Measurements from ENCODE around the gene GPHB5. TPM values are rescaled to one million over a fixed set of nuclear protein-coding genes. Genes with fewer than 3 reads are reported as not detected.
A peak's percentile ranks its signal among the peaks of the same experiment; 100 is the strongest.
"Not testable (repeated sequence)": the region's sequence is repeated elsewhere in the genome, so short reads cannot be mapped to it uniquely, and the experiment has no call there.

The GPHB5 gene
- polyA plus RNA-seq, 4 donors, result not detected

DNA sequence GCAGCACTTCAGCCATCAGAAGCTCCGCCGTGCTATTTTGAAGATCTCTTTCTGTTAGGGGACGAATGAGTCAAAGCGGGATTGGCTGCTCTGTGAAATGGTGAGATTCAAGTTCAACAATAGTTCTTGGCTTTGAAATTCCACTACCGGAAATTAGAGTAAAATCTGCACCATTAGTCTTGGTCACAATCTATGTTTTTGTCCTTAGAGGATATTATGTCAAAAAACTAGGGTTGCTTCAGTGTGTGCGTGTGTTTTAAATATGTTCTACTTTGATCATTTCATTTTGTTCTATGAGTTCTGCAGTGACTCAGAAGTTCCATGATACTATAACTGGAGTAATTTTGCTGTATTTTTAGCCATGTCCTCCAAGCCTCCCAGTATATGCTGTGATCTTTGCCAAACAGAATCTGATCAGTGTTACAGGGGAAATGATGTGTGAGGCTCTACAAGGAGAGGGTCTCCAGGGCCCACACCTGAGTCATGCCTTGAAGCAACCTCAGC is 22.6 kb downstream of the GPHB5 start:
- no peak for DNase-seq (ENCODE audit: low read depth in 4 of 4, low spot score in 2 of 4)

DNA sequence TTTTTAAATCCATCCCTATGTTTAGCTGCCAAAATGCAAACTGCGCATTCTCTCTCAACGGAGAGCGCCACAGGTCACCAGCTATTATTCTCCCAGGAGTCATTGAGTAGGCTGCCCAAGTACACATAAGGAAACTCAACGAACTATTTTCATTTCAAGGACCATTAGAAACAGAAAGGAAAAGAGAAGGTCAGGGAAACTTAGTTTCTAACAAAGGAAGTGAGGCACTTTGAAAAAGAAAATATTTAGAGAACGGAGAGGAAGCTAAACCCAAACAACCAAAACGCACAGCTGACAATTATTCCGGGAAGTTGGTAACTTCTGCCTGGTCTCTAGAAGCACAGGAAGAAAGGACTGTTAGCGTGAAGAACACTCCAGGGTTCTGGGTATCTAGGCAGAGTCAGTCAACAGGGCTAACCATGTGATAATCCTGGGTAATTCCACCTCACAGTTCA is 23.5 kb downstream of the GPHB5 start:
- DNase-seq (ENCODE audit: low read depth in 4 of 4, low spot score in 2 of 4), result no peak

DNA sequence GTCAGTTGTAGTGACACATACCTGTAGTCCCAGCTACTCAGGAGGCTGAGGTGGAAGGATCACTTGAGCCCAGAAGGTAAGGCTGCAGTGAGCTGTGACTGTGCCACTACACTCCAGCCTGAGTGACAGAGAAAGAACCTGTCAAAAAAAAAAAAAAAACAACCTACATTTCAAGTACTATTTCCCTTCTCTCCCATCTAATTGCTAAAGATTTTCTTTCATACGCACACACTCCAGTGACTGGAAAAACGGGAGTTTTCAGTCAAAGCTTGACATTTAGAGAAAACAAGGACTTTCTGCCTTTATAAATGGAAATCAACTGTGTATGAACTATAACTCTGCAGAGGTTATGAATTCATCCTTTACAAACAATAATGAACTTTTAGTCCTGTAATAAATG is 25.9 kb downstream of the GPHB5 start:
- no peak for DNase-seq (ENCODE audit: low read depth in 4 of 4, low spot score in 2 of 4)

DNA sequence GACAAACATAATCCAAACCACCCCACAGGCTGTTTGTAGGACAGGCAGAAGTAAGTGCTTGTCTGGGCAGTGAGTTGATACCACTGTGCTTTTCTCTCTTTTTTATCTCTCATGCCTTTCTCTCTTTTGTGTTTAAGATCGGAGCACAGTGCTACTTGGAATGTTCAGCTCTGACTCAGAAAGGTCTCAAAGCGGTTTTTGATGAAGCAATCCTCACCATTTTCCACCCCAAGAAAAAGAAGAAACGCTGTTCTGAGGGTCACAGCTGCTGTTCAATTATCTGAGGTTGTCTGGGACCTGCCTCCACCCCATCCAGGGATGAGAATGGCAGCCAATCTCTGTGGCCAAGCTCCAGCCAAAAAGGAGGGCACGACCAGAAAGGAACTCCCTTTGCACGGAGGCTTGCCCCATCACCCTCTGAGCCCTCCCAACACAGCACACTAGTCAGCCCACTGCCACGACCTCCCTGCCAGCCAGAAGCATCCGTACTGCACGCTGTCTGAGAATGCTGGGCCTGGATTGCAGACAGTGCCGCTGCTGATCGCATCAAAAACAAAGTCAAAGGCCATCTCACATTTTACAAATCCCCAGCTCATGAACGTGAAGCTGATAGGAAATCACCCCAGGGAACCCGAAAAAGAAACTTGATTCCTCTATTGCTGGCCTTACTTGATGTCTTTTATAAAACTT is 27.8 kb downstream of the GPHB5 start:
- DNase-seq (ENCODE audit: low read depth in 4 of 4, low spot score in 2 of 4), result no peak

DNA sequence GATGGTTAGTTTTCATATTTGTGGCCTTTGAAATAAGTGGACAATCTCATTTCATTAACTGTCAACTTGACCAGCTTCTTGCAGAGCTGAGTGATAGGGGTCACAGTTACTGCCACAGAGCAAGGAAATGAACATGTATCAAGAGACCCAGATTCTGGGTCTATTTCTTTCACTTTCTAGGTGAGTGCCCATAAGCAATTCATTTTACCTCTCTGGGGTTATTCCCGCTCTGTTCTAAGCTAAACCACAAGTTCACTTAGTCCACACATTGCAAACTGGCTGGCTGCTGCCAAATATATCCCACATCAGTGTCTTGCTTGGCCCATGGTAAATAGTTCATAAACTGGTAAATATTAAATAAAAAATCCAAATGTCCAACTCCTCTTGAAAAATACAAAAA is 29.9 kb downstream of the GPHB5 start:
- DNase-seq (ENCODE audit: low read depth in 4 of 4, low spot score in 2 of 4), result no peak

DNA sequence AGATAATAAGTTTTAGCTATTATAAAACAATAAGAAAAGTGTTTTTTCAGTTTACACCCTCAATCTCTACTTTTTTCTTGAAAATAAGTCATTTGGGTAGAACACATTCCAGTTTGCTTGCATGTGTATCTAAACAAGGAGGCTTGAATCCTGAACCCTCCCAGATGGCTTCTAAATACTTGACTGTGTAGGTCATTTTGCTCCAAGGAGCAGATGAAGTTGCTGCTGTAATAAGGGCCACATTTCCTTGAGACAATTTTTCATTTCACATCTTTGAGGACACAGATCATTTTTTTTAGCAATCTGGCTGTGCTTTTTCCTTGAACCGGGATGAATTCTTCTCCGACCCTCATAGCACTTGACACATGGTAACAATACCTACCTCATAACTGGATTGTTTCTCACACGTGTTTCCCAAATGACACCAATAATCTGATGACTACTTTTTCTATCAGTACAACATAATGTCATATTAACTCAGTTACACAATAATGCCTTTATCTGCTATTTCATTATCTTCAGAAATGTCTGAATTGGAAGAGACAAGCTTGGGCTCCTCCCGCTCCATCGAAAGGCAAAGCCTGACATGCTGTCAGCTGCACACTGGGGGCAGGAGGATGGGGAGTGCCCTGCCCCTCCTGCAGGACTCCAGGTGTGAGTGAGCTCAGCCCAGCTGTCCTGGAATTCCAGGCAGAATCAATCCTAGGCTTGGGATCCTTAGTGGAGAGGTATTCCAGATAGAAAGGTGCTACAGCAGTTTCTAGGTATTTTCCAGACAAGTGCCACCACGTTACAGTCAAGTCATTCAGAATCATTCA is 30.9 kb downstream of the GPHB5 start:
- no peak for DNase-seq (ENCODE audit: low read depth in 4 of 4, low spot score in 2 of 4)

DNA sequence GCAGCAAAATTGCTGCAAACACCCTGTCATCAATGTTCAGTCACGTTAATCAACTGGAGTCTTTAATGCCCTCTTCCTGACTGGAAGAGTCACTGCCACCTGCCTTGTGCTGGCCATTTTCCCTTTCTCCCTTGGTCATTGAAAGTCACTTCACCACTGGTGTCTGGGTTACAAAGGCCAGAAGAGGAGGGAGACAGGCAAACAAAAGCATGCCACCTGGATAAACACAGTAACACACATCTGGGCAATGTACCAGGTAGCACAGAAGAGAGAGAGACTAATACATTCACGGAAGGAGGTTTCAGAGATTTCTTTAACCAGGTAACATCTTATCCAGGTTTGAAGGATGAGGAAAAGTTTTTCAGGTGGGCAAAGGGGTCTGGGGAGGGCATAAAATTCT is 32.7 kb downstream of the GPHB5 start:
- DNase-seq (ENCODE audit: low read depth in 4 of 4, low spot score in 2 of 4), result no peak

DNA sequence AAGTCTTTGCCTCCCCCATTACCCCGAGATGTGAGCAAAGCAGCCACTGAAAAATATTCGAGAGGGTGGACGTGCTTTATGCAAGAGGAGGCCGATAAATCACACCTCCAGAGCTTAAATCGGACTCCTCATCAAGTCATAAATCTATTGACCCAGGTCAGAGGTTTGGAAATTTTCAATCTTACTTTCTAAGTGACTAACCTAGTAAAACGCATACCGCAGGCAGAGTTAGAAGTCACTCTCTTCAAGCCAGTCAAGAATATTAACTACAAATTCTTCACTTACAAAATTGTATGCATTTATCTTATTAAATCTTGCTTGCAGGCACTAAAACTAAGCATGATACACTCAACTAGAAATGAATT is 34.9 kb downstream of the GPHB5 start:
- DNase-seq (ENCODE audit: low read depth in 4 of 4, low spot score in 2 of 4), result no peak

DNA sequence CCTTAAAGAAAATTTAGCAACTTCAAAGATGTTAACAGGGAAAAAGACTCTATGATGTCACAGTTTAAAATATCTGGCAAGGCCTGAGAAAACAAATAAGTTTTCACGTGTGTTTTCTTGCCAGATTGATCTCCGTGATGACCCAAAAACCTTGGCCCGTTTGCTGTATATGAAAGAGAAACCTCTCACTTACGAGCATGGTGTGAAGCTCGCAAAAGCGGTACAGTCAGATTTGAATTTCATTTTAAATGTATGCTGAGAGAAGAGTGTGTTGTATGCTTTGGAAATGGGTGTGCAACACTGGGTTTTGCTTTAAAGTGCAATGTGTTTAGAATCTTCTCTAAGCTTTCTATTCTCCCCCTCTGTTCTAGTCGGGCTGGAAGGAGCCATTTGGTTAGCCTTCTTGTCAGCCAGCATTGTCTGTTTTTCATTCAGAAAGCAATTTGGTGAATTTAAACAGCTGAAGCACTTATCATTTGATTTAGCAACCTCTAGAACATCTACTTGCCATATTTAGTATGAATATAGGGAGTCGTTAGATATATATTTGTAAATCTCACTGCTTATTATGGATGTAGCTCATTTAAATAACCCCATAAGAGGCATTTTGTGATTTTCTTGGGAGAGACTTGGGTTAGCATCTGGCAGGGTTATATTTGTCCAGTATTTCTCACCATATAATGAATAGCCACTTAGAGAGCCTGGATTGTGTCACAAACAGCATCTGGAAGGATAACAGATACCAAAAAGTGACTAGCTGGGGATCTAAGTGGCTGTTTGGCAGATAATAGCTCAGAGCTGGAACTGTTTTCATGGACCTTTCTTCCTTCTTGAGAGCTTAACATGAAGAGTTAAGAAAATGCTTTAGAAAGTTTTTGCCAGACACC is 35.5 kb downstream of the GPHB5 start:
- no peak for DNase-seq (ENCODE audit: low read depth in 4 of 4, low spot score in 2 of 4)

DNA sequence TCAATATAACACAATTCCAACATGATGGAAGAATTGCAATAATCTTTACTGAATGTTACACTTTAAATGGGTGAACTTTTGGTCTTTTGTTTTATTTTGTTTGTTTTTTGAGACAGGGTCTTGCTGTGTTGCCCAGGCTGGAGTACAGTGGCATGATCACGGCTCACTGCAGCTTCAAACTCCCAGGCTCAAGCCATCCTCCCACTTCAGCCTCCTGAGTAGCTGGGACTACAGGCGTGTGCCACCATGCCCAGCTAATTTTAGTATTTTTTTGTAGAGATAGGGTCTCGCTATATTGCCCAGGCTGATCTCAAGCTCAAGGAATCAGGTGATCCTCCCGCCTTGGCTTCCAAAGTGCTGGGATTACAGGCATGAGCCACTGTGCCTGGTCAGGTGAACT is 38.8 kb downstream of the GPHB5 start:
- not testable (repeated sequence) for DNase-seq (ENCODE audit: low read depth in 4 of 4, low spot score in 2 of 4)

DNA sequence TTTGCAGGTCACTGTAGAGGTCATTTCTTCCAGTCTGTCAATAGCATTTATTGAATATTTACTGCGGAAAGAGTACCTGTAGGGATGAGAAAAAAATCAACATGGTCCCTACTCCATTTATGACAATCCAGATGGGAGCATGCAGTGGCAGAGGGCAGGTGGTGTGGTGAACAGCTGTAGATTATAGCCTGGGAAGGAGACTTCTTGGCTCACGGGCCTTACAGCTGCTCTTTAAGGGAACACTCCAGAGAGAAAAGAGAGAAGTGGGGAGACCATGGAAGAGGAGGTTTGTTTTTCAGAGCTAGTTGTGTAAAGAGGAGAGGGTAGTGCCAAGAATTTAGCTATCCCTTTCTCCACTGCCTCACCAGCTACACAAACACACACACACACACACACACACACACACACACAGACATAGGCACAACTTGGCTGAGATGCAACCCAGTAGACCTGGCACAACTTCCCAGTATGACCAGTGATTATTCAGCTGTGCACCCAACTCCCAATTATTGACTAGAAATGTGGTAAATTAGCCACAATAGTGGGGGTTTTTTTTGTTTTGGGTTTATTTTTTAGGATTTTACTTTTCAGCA is 41.0 kb downstream of the GPHB5 start:
- DNase-seq (ENCODE audit: low read depth in 4 of 4, low spot score in 2 of 4), result no peak

DNA sequence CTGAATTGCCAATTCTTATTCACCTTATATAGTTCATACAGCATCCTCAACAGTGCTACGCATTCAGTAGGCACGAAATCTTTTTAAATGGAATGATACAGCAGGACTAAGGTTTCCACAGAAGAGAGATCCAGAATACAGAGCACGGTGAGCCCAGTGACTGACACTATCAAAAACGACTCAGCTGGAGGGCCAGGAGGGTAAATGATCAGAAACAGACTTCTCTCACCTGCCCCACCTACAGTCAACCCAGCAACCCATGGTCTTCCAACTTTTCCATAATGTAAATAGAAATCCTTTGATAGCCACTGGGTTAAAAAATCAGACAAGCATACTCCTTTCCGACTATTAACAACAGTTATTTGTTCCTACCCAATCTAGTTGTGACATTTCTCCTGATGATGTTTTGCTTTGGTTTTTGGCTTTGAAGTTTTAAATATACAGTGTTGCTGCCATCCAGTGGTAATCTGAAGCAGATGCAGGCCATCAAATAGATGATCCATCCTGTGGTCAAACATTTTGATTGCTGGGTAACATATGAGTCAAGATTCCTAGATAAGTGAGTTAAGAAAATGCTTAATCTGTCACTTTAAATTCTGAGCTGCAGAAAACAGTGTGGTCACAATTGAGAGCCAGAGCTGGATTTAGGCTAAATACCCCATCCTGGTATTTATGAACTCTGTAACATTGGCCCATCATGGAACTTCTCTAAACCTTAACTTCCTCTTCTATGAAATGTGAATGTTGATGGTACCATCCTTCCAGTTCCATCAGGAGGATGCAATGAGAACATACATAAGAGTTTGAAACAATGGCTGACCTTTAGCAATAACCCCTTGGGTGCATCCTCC is 42.0 kb downstream of the GPHB5 start:
- peak; percentile 12 to 13 (median 13) for DNase-seq (ENCODE audit: low read depth in 4 of 4, low spot score in 2 of 4)

DNA sequence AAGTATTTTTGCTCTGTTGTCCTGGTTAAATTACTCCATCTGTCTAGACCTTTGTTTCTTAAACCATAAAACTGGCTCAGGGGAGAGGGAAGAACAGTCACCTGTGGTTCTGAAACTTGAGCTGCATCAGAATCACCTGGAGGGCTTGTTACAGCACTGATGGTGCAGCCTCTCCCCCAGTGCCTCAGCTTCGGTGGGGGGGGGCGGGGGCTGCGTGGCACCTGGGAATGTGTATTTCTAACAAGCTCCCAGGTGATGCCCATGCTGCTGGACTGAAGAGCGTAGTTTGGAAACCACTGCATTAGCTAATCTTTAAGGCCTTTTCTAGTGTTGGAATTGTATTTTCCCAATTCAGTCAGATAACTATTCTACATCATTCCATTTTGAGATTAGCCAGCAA is 42.7 kb downstream of the GPHB5 start:
- no peak for DNase-seq (ENCODE audit: low read depth in 4 of 4, low spot score in 2 of 4)

DNA sequence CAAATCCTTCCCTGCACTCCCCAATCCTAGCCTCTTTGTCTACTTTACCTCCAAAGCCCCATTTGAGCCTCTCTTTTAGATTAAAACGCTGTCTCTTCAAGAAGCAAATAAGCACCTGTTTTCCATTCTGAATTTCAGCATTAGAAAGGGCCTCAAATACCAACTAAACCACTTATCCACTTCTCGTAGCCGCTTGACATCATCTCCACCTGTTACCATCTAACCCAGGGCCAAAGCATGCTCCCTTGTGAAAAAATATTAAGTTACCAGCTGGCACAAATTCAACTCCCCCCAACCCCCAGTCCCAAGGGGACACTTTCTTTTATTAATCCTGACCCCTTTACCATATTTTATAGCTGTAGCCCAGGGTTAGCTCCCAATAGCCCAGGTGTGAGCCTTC is 43.1 kb downstream of the GPHB5 start:
- DNase-seq (ENCODE audit: low read depth in 4 of 4, low spot score in 2 of 4), result no peak

DNA sequence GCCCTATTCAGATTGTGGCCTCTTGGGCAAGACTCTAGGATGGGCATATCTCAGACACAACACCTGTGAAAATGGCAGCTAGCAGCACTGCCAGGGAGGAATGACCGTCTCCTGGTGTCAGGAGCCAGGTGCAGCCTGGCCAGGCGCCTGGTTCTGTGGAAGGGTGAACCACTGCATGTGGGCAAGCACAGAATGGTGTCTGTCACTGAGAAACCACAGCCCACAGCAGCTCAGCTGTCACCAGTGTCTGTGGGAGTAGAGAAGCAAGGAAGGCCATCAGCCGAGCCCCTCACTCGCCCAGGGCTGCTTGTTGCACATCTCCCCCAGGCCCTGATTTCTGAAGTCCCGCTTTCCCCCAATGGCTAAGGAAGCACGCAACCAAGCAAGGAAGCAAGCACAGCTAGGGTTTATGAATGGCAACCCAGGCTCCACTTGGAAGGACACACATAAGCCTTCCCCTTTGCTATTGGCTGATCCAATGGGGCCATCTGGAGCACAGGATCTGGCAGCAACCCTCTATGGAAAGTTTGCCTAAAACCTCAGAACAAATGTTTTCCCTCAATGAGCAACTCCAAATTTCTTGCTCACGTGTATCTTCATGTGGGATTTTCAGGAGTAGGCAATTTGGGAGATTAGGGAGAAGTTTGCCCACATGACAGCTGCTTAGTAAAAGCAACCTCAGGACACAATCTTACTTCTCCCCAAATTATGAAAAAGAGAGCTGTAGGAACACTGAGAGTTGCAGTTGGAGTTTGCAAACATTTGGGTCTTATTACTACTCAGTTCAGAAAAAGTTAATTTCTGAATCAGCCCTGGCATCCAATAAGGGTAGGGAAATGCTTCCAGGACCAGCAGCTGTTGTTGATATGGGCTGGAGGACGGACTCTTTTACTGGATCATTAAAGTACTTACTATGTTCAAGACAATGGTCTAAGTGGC is 44.7 kb downstream of the GPHB5 start:
- DNase-seq (ENCODE audit: low read depth in 4 of 4, low spot score in 2 of 4), result no peak

DNA sequence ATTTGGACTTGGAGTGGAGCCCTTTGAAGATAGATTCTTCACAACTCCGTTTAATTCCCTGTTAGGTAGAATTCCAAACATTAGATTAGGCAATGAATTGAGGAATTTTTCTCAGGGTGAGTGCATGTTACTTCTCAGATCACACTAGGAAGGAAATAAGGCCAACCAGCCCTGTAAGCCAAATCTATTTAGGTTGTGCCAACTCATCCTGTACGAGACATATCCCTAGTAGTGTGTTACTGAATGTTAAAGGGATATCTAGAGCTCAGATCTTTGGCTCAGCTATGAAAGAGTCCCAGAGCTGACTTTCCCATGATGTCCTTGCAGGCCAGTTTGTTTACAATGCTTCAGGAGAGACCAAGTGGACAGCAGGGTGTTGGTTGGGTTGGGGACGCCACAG is 45.6 kb downstream of the GPHB5 start:
- no peak for DNase-seq (ENCODE audit: low read depth in 4 of 4, low spot score in 2 of 4)

DNA sequence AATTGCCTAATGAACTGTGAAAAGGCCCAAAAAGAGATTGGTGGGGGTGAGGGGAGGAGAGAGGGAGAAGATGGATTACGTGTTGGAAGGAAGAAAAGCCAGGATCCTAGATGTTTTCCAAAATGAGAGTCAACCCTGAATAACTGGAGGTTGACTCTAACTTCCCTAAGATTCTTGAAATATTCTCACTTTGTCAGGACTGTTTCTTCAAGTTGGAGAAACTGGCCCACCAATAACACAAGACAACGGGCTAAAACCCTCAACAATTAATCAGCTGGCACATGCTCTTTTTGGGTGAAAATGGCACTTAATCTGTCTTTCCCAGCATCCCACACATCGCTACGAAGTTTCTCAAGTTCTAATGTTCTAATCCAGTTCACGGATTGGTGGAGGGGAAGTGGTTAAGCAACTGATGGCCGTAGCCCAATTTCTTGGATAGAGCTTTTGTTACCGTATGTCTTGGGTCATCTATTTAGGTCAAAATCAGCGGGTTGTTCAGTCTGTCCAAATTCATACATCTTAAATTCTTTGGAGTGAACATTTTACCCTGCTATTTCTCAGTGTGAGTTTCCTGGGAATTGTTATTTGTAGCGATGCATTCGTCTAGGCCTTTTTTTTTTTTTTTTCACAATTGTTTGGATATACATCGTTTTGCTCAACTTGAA is 49.0 kb downstream of the GPHB5 start:
- no peak for DNase-seq (ENCODE audit: low read depth in 4 of 4, low spot score in 2 of 4)

DNA sequence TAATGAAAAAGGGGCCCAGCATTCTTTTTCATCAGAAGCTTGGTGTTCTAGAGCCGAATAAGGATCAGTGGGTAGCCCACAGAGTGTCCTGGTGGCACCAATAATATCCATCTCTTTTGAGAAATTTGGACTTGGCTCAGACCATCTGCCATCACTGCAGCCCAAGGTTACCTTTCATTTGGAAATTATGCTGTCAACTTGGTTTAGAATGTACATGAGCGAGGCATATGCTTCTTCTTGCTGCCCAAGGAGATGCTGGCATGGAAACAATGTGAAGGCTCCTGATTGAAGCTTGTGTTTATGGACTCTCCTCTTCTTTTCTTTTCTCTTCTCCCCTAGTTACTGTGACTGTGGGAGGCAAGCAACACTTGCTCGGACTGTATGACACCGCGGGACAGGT is 50.0 kb downstream of the GPHB5 start:
- DNase-seq (ENCODE audit: low read depth in 4 of 4, low spot score in 2 of 4), result no peak
